ENCODE data around the gene C16orf90.

The C16orf90 gene

GRCh38 chr16:3542601-3543373 lies 47.5 kb upstream of the C16orf90 start:
- Histone ChIP-seq H3K4me3 (ENCODE audit: low read depth, low read length) (no peak overlapping the region), H3K9me3 (ENCODE audit: control insufficient read depth, insufficient read depth, low read depth, low read length) (no peaks in the 10 kb centered on the region), H3K36me3 (ENCODE audit: control insufficient read depth in 2 of 2, insufficient read depth in 1 of 2, low read length in 2 of 2) (peaks cover 0 to 19% of the 10 kb centered on the region in 2 experiments; a peak in 2 of 3 replicates), H3K27ac (ENCODE audit: extremely low read depth, low read depth, low read length) (no peak overlapping the region), H3K4me1 (ENCODE audit: control insufficient read depth, insufficient read depth, low read length) (no peaks in the 10 kb centered on the region)
- TF ChIP-seq ZBTB17 (tag by site-specific recombination; IDR thresholded peaks at IDR 0.05) = 0 out of 2 replicates have a peak, but pooled peaks have one; percentile 31
- TF ChIP-seq ZNF404 (tag by site-specific recombination; IDR thresholded peaks at IDR 0.05) = no peak
- no peak for TF ChIP-seq ZFP37 (tag by site-specific recombination; IDR thresholded peaks at IDR 0.05)
- ChIA-PET CTCF (no interaction called here), POLR2A (no interaction called here)

DNA sequence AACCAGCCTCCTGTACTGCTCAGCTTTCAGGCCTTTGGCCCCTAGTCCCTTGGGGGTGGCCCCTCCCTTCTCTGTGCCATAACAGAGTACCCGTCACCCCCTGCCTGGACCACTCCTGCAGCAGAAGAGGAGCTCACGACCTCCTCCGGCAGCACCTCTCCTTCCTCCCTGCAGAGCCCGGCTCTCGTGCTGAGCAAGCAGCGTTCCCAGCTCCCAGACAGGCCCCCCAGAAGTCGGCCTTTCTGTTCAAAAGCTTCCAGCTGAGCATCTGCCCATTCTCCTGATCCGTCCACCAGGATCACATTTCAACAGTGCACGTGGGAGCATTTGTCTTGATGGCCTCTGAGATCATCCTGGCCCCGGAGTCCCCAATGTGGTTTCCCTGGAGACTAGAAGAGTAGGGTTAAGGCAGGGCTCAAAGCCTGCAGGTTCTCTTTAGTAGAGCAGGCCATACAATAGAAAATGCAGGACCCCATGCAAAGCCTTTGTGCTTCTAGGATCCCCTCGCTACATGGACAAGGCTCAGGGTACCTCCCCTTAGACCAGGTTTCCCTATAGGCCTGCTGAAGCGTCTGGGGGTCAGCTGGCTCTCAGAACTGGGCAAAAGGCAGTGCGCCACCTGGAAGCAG lies 46.4 kb upstream of the C16orf90 start:
- TF ChIP-seq ZNF610 (tag by site-specific recombination; IDR thresholded peaks at IDR 0.05; ENCODE audit: borderline replicate concordance) = no peak
- peak; percentile 42 for TF ChIP-seq GLIS1 (tag by site-specific recombination; IDR thresholded peaks at IDR 0.05)
- ChIA-PET CTCF (interaction anchor here (0.6 to 1.8 kb wide), 2 partner anchors 14 to 47 kb away, joined by 3 to 6 read pairs; no protein-coding TSS in a partner anchor), POLR2A (no interaction called here)
- Histone ChIP-seq H3K27ac (ENCODE audit: extremely low read depth, low read depth, low read length) (no peak overlapping the region), H3K4me3 (ENCODE audit: low read depth, low read length) (no peak overlapping the region), H3K9me3 (ENCODE audit: control insufficient read depth, insufficient read depth, low read depth, low read length) (no peaks in the 10 kb centered on the region), H3K4me1 (ENCODE audit: control insufficient read depth, insufficient read depth, low read length) (no peaks in the 10 kb centered on the region), H3K36me3 (ENCODE audit: control insufficient read depth in 2 of 2, insufficient read depth in 1 of 2, low read length in 2 of 2) (peaks cover 0 to 23% of the 10 kb centered on the region in 2 experiments; a peak in 2 of 3 replicates)

DNA sequence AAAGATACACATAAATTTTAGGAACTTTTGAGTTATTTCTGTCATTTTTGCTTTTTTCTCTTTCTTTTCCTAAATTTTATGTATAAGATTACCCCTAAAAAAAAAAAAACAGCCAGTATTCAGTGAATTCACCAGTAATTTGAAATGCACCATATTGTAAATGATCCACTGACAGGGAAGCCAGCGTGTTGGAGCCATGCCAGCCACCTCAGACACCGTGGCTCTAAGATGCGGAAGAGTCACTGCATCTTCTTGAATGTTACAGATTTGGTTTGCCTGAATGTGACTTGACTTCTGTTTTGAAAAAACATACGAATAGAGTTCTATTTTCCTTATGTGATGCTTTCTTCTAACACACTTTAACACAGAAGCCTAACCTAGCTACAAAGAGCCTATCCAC lies 42.9 kb upstream of the C16orf90 start:
- TF ChIP-seq, protein P1, sequence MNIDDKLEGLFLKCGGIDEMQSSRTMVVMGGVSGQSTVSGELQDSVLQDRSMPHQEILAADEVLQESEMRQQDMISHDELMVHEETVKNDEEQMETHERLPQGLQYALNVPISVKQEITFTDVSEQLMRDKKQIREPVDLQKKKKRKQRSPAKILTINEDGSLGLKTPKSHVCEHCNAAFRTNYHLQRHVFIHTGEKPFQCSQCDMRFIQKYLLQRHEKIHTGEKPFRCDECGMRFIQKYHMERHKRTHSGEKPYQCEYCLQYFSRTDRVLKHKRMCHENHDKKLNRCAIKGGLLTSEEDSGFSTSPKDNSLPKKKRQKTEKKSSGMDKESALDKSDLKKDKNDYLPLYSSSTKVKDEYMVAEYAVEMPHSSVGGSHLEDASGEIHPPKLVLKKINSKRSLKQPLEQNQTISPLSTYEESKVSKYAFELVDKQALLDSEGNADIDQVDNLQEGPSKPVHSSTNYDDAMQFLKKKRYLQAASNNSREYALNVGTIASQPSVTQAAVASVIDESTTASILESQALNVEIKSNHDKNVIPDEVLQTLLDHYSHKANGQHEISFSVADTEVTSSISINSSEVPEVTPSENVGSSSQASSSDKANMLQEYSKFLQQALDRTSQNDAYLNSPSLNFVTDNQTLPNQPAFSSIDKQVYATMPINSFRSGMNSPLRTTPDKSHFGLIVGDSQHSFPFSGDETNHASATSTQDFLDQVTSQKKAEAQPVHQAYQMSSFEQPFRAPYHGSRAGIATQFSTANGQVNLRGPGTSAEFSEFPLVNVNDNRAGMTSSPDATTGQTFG (tag by site-specific recombination; IDR thresholded peaks at IDR 0.05; ENCODE audit: borderline replicate concordance) = no peak
- no peak for TF ChIP-seq ZNF639 (tag by site-specific recombination; IDR thresholded peaks at IDR 0.05)
- no peak for TF ChIP-seq ZNF521 (tag by site-specific recombination; IDR thresholded peaks at IDR 0.05)
- TF ChIP-seq, protein P2, sequence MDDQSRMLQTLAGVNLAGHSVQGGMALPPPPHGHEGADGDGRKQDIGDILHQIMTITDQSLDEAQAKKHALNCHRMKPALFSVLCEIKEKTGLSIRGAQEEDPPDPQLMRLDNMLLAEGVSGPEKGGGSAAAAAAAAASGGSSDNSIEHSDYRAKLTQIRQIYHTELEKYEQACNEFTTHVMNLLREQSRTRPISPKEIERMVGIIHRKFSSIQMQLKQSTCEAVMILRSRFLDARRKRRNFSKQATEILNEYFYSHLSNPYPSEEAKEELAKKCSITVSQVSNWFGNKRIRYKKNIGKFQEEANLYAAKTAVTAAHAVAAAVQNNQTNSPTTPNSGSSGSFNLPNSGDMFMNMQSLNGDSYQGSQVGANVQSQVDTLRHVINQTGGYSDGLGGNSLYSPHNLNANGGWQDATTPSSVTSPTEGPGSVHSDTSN (CRISPR knock-in tag; IDR thresholded peaks at IDR 0.05) = no peak
- TF ChIP-seq ZNF621 (tag by site-specific recombination; IDR thresholded peaks at IDR 0.05) = no peak
- TF ChIP-seq, protein P3, sequence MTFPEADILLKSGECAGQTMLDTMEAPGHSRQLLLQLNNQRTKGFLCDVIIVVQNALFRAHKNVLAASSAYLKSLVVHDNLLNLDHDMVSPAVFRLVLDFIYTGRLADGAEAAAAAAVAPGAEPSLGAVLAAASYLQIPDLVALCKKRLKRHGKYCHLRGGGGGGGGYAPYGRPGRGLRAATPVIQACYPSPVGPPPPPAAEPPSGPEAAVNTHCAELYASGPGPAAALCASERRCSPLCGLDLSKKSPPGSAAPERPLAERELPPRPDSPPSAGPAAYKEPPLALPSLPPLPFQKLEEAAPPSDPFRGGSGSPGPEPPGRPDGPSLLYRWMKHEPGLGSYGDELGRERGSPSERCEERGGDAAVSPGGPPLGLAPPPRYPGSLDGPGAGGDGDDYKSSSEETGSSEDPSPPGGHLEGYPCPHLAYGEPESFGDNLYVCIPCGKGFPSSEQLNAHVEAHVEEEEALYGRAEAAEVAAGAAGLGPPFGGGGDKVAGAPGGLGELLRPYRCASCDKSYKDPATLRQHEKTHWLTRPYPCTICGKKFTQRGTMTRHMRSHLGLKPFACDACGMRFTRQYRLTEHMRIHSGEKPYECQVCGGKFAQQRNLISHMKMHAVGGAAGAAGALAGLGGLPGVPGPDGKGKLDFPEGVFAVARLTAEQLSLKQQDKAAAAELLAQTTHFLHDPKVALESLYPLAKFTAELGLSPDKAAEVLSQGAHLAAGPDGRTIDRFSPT (tag by site-specific recombination; IDR thresholded peaks at IDR 0.05) = no peak
- no peak for TF ChIP-seq ZNF610 (tag by site-specific recombination; IDR thresholded peaks at IDR 0.05; ENCODE audit: borderline replicate concordance)
- peaks cover 0 to 57% of the 10 kb centered on the region in 2 experiments; a peak in 2 of 3 replicates for H3K36me3 ChIP-seq (ENCODE audit: control insufficient read depth in 2 of 2, insufficient read depth in 1 of 2, low read length in 2 of 2)

More for the DNA sequence above, 42.9 kb upstream of the C16orf90 start:
- ChIA-PET CTCF (no interaction called here), POLR2A (no interaction called here)
- no peaks in the 10 kb centered on the region for H3K4me1 ChIP-seq (ENCODE audit: control insufficient read depth, insufficient read depth, low read length)
- no peak overlapping the region for H3K4me3 ChIP-seq (ENCODE audit: low read depth, low read length)
- no peak overlapping the region for H3K27ac ChIP-seq (ENCODE audit: extremely low read depth, low read depth, low read length)
- H3K9me3 ChIP-seq (ENCODE audit: control insufficient read depth, insufficient read depth, low read depth, low read length) = no peaks in the 10 kb centered on the region

Measured in HEK293 (cell line).